SHP77 treated with DMSO at 0.1 percent for 48 hours (cell line): ENCODE results near the gene PIK3R2.
A peak's percentile ranks its signal among the peaks of the same experiment; 100 is the strongest.
"Not testable (repeated sequence)": the region's sequence is repeated elsewhere in the genome, so short reads cannot be mapped to it uniquely, and the experiment has no call there.

Source experiments
- DNase-seq: peaks from one replicate; lab custom pipeline; 2025; lab: John Stamatoyannopoulos, UW

Gene PIK3R2

GRCh38 chr19:18155095-18156087 is 2.4 kb downstream of the PIK3R2 start:
- no peak for DNase-seq

DNA sequence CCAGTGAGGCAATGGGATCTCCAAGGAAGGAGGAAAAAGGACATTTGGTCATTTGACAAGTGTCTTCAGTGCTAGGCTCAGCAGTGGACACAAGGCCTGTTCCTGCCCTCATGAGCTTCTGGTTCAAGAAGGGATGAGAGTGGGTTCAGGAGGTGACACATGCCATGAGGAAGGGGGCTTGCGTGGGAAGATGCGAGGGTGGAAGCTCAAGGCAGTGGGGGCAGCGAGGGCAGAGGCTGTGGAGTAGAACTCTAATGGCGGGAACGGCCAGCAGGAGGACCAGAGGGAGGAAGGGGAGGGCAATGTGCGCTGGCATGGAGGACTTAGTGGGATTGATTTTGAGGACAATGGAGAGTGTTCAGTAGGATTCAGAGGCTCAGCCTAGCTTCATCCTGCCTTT is 3.3 kb downstream of the PIK3R2 start:
- no peak for DNase-seq

DNA sequence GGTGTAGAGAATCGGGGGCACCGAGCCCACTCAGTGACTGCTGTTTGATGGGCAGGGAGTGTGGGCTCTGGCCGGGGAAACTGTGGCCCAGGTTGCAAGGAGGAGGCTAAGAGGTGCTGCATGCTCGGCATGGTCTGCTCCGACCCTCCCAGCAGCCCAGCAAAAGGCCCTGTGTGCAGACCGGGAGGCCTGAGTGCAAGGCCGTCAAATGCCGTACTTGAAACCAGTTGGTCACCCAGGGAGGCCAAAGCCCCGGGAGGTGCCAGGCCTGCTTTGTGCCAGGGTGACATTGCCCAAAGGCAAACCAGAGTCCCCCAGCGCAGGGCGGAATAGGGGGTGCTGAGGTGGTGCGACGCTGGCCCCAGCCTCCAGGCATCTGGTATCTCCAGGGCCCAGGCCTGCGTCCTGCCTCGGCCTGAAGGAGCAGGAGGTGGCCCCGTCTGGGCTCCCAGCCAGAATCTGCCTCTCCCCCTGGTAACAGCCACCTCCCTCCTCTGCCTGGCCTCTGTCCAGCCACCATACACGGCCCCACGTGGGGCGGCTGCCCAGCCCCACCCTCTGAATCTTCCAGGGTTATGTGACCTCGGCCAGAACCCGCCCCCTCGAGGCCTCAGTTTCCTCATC is 4.0 kb downstream of the PIK3R2 start:
- DNase-seq = peak; percentile 87

GRCh38 chr19:18157465-18158063 is 4.6 kb downstream of the PIK3R2 start:
- peak; percentile 71 for DNase-seq

DNA sequence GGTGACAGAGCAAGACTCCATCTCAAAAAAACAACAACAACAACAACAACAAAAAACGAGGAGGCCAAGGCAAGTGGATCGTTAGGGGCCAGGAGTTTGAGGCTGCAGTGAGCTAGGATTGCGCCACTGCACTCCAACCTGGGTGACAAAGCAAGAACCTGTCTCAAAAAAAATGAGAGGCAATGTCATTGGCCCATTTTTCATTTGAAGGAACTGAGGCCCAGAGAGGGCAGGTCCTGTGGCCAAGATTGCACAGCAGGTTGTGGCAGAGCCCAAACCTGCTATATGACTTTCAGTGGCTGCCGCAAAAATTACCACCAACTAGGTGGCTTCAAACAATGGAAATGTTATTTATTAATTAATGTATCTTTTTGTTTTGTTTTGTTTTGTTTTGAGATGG is 5.5 kb downstream of the PIK3R2 start:
- DNase-seq = no peak

- DNase-seq = not testable (repeated sequence)
These were observed 6.2 kb downstream of the PIK3R2 start for GRCh38 chr19:18159059-18159616.

DNA sequence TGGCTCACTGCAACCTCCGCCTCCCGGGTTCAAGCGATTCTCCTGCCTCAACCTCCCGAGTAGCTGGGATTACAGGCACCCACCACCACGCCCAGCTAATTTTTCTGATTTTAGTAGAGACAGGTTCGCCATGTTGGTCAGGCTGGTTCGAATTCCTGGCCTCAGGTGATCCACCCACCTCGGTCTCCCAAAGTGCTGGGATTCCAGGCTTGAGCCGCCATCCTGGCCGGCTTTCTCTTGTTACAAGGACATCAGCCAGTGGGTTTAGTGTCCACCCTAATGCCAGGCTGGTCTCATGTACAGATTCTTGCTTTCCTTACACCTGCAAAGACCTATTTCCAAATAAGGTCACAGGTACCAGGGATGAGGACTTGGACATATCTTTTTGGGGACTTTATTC is 6.8 kb downstream of the PIK3R2 start:
- DNase-seq = no peak

GRCh38 chr19:18160493-18160970 is 7.6 kb downstream of the PIK3R2 start:
- no peak for DNase-seq

DNA sequence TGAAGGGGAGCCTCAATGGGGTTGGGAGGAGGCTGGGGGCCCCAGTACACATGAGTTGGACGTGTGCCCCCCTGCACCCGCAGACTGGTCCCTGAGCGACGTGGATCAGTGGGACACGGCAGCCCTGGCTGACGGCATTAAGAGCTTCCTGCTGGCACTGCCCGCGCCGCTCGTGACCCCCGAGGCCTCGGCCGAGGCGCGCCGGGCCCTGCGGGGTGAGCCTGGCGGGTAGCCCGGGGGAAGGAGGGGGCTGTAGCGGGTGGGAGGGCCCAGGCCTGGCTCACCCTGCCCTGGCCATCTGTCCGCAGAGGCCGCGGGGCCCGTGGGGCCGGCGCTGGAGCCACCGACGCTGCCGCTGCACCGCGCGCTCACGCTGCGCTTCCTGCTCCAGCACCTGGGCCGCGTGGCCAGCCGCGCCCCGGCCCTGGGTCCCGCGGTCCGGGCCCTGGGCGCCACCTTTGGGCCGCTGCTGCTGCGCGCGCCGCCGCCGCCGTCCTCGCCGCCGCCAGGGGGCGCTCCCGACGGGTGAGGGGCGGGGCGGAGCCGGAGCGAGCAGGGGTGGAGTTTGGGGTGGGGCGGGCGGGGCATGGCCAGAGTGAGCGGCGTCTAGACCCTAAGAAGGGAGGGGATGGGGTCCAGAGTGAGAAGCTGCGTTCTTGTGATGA is 8.1 kb downstream of the PIK3R2 start:
- DNase-seq = no peak

DNA sequence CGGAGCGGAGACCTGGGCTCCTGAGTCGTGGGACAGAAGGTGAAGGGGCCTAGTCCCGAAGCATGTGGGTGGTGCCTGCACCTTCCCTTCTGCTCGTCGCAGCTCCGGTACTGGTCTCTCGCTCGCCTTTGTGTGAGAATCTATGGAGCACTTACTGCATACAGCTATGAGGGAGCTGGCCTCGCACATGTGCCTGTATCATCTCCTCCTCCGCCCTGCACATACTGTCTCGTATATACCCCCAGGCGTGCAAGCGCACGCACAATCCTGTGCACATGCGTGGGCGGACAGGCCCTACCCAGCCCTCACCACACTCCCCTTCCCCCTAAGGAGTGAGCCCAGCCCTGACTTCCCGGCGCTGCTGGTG is 8.7 kb downstream of the PIK3R2 start:
- DNase-seq = no peak

DNA sequence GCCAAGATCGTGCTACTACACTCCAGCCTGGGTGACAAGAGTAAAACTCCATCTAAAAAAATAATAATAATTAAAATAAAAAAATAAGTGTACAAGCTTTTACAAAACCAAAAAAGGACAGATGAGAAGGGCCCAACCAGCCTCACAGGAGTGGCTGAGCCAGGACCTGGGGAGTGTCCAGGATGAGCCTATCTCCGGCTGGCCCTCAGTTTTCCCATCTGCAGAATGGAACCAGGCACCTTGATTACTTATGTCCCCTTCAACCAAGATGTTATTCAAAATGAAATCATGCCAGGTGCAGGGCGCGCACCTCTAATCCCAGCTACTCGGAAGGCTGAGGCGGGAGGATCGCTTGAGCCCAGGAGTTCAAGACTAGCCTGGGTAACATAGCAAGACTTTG is 11.1 kb downstream of the PIK3R2 start:
- DNase-seq = no peak

DNA sequence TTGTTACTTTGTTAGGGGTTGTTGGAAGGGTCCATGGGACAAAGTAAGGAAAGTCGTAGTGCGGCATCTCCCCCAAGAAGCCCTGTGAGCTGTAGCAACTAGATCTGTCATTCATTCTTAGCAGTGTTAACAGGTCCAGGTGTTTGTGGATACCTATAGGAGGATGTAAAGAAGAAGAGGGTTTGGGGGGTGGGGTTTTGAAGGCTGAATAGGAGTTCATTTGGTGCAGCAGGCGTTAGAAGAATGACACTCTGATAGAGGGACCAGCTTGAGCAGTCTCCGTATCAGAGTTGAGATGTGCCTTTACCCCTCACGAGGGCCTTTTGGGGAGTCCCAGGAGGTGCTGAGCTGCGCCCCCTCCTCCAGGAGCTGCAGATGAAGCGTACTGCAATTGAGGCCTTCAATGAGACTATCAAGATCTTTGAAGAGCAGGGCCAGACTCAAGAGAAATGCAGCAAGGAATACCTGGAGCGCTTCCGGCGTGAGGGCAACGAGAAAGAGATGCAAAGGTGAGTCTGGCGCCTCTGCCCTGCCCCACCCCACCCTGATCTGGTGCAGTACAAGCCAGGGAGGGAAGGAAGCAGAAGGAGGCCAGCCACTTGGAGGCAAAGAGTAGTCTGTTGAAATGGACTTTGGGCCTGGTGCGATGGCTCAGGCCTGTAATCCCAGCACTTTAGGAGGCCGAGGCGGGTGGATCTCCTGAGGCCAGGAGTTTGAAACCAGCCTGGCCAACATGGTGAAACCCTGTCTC is 13.0 kb downstream of the PIK3R2 start:
- no peak for DNase-seq

- DNase-seq = no peak
These were observed 14.0 kb downstream of the PIK3R2 start for GRCh38 chr19:18167011-18167410.

- no peak for DNase-seq
These were observed 15.1 kb downstream of the PIK3R2 start for GRCh38 chr19:18167975-18168645.

- no peak for DNase-seq
These were observed 15.9 kb downstream of the PIK3R2 start for GRCh38 chr19:18168673-18169381.

DNA sequence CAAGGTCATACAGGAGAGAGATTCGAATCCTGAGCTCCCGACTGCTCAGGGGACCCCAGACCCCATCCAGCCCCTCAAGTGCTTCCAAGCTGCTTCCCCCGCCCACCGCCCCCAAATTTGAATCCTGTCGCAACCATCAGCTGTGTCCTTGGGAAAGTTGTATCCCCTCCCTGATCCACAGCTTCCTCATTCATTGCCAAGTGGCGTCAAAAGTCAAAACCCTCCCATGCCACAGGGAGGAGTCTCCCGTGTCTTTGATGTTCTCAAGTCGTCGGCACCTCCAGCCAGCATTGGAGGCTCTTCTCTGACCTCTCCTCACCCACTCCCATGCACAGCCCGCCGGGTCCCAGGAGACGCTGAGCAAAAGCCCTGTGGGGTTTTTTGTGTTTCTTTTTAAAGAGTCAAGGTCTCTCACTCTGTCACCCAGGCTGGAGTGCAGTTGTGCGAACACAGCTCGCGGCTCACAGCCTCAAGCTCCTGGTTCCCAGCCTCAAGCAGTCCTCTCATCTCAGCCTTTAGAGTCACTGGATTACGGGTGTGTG is 17.8 kb downstream of the PIK3R2 start:
- DNase-seq = no peak

DNA sequence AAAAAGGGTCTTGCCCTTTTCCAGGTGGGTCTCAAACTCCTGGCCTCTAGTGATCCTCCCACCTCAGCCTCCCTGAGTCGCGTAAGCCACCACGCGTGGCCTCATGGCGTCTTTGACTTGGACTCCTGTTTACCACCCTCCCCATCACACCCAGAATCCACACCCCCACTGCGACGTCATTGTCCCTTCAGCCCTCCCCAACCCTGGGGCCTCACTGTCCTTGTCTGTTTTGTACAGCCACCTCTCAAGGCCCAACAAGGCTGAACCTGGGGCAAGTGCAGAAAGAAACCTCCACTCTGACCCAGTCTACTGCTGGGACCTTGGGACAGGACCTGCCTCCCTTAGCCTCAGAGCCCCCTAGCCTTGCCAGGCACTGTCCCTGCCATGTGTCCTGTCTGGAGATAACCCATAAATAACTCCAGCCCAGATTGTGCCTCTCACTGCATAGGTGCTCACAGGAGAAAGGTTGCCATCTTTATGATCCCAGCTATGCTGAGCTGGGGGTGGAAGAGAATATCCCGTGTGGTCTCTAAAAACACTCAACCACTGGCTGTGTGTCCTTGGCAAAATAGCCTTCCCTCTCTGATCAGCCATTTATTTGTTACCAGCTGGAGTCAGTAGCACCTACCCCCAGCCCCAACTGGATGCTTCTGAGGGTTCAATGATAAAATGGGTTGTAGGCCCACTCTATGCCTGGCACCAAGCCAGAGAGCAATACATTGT is 18.8 kb downstream of the PIK3R2 start:
- no peak for DNase-seq

DNA sequence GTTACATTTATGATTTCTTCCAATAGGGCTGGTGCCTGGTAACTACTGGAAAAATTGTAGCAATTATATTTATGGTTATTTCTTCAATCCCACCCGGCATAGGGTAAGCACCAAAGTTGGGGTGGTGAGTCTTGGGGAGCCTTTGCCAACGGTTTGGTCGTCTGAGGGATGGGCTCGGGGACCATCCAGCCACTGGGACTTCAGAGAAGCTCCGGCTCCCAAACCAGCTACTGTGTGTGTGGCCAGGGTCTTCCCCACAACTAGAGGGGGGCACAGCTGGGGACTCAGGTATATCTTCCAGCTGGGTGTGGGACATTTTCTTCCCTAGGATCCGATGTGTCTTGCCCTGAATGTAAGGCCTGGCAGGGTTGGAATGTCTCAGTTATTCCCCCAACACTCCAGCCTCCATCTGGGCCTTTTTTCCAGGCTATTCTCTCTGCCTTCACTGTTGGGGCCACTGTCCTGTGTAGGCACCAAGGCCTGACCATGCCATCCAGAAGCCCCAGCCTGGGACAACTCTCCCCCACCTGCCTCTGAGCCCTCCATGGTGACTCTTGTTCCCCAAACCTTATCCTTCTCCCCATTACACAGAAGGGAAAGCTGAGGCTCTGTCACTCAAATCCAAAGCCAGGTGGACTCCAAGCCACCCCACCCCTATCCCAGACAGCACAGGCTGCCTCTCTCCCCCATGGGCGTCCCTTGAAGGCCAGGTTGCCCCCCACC is 19.5 kb downstream of the PIK3R2 start:
- no peak for DNase-seq
